Left cardiac atrium (tissue), 4 donors: ENCODE measurements around the gene PRSS22. TPM values are rescaled to one million over a fixed set of nuclear protein-coding genes. Genes with fewer than 3 reads are reported as not detected.
A peak's percentile ranks its signal among the peaks of the same experiment; 100 is the strongest.

Source experiments
- ATAC-seq, 2 donors: fragments of 200-7000 bp; cut with Tn5 transposase; one replicate each; pipeline ENCODE4 v1.9.1; 2020; ENCODE audit warnings: mild to moderate bottlenecking in 2 of 2, moderate library complexity in 2 of 2
- DNase-seq: peaks from one replicate; pipeline ENCODE4 v3.0.0-alpha.2; 2020
- intact Hi-C, 2 donors: fragments of 100-400 bp; cut with DNase I; formaldehyde crosslinking; loops; one replicate each; pipeline versions ENCODE4 v1.14.1 to v1.15.1; 2022 to 2023
- total RNA-seq, 2 donors: library from RNA; stranded (reverse); fragmentation: NEBNext Ultra II Directional; extraction: Animal tissue kit (Norgen Biotek cat#: 25700); gene quantifications; one replicate each; pipeline ENCODE4 v1.2.1, GENCODE V29; 2021
- donor health status: DM: no; HTN: yes; CAD: no.
- donor health status: DM: no; HTN: yes; CAD: no; lungs with severe emphysema.
- donor health status: DM: yes; HTN: yes; CAD: no.
- donor health status: Dilated cardiomyopathy.

Gene PRSS22
- total RNA-seq, 2 donors from 2014 or later, result not detected

DNA sequence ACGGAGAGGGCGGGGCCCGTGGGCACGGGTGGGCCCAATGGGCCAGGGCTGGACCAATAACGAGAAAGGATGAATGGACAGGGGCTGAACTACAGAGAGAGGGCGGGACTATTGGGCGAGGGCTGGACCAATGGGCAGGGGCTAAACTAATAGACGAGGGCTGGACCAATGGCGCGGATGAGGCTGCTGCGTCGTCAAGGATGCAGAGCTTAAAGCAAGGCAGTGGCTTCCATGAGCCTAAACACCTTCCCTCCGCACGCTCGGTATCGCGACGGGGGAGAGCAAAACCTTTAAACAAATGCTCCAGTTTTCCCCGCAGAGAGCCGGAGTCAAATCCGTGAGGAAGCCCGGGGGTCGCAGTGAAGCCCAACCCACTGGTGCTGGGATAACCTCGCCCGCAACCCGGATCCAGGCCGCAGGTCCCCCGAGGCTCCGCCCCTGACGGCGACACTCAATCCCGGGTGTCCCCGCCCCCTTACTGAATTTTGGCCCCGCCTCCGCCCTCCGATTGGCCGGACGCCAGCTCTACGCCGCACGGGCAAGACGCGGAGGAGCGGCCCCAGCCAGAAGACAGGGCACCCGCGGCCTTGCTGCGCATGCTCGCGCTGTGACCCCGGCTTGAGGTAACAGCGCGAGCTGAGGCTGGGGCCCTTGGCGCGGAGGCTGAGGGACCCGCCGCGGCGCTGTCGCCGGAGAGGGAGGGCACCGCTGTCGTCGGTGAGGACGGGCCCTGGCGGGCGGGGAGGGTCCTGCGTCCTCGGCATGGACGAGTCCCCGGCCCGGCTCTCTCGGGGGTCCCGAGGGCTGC, 24.9 kb upstream of the PRSS22 start, which contains the start of gene FLYWCH2:
FLYWCH2 (plus strand) TSS at position 566 of the 808 bp plus-strand sequence. CDS start 13,235 bp downstream, outside the sequence.
- peak; percentile 97 to 98 for ATAC-seq
- intact Hi-C loops, result loop anchor here in 1 of 2 donors (2.0 kb wide), 1 partner anchor 22 kb away; no protein-coding TSS in a partner anchor
- peak; percentile 98 for DNase-seq

DNA sequence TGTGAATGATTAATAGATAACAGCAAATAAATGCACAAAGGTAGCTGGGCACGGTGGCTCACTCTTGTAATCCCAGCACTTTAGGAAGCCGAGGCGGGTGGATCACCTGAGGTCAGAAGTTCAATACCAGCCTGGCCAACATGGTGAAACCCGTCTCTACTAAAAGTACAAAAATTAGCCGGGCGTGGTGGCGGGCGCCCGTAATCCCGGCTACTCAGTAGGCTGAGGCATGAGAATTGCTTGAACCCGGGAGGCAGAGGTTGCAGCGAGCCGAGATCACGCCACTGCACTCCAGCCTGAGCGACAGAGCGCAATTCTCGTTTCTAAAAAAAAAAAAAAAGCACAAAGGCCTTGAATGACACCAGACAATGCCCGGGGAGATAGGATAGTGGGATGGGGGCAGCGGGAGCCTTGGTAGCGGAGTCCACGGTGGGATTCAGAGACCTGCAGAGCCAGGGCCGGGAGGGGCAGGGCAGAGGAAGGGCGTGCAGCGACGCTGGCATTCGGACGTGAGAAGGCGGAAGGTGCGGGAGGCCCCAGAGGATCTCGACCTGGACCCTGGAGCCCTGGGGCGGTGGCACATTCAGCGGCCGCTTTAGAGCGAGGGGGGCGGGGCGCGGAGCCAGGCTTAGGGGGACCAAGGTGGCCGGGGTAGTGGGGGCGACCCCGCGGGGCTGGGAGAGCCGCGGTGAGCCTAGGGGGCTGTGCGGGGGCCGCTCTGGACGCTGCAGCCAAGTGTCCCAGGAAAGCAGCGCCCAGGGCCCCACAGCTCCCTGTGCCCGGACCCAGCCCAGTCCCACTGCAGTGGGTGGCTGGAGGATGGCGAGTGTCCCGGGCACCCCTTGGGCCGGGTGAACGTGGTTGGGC, 24.0 kb upstream of the PRSS22 start:
- peak; percentile 66 for DNase-seq

DNA sequence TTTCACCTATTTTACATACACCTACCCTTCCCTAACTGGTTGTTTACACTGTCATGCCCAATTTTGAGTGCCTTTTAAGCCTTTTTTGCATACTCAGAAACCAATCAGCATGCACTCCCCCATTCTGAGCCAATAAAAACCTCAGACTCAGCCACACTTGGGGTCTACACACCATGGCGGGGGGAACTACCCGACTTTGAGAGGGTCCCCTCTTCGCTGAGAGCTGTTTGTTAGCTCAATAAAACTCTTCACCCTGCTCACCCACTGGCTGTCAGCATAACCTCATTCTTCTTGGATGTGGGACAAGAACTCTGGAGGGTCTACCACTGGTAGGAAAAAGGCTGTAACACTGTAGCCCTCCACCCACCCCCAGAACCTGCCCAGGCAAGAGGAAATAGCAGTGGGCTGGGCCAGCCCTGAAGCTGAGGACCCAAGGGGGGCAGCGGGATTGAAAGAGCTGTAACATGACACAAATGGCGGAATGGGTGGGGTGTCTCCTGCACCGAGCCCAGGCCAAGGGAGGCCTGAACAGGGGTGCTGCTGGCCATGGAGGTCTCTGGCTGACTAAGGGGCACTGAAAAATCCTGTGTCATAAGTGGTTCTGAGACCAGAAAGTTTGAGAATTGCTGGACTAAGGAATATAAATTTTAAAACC, 22.0 kb upstream of the PRSS22 start:
- intact Hi-C loops, result loop anchor here in 1 of 2 donors (10.0 kb wide), 1 partner anchor 45 kb away; no protein-coding TSS in a partner anchor
- no peak for DNase-seq
- no peak for ATAC-seq

More for the DNA sequence above, 24.0 kb upstream of the PRSS22 start:
- intact Hi-C loops, result loop anchor here in 1 of 2 donors (2.0 kb wide), 1 partner anchor 23 kb away; no protein-coding TSS in a partner anchor
- peak; percentile 10 to 20 for ATAC-seq

DNA sequence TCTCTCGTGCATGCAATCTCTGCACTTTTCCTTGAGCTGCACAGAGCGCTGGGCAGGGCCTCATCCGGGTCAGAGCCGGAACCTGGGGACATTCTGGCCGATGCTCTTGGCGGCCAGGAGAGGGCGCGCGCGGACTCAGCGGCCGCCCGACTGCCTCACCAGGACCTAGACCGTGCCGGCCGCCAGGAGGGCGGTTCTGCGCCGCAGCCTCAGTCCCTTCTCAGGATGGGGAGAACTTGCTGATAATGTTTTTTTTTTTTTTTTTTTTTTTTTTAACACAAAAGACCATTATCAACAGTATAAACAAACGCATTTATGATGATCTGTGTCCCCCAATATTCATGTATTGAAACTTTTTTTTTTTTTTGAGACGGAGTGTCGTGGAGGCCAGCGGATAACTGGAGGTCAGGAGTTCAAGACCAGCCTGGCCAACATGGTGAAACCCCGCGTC, 17.0 kb upstream of the PRSS22 start:
- ATAC-seq, result peak; percentile 99
- intact Hi-C loops, result loop anchor here (5.0 to 10.0 kb wide), 2 partner anchors 47 to 50 kb away; no protein-coding TSS in a partner anchor
- peak; percentile 85 for DNase-seq

DNA sequence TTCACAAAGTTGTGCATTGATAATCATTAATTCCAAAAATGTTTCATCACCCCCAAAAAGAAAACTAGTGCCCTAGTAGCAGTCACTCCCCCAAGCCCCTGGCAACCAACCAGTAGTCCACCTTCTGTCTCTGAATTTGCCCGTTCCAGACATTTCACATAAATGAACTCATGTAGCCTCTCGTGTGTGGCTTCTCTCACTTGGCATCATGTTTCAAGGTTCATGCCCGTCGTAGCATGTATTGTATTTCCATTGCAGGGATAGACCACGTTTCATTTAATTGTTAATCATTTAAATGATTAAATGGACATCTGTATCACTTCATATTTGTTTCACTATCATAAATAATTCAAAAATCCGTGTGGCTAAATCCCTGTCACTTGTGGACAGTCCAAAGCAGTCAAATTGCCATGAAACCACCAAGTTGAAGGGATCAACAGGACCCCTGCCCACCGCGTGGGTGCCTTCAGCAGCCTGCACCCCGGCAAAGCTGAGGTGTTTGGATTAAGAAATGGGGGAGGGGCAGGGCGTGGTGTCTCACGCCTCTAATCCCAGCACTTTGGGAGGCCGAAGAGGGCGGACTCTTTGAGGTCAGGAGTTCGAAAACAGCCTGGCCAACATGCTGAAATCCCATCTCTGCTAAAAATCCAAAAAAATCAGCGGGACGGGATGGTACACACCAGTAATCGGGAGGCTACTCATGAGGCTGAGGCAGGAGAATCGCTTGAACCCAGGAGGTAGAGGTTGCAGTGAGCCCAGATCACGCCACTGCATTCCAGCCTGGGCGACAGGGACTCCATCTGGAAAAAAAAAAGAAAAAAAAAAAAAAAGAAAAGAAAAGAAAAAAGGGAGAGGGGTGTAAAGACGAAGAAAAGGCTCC, 16.3 kb upstream of the PRSS22 start:
- intact Hi-C loops, result loop anchor here (5.0 to 10.0 kb wide), 2 partner anchors 48 to 51 kb away; no protein-coding TSS in a partner anchor
- DNase-seq (no peak), ATAC-seq (peak; percentile 3 to 13)

DNA sequence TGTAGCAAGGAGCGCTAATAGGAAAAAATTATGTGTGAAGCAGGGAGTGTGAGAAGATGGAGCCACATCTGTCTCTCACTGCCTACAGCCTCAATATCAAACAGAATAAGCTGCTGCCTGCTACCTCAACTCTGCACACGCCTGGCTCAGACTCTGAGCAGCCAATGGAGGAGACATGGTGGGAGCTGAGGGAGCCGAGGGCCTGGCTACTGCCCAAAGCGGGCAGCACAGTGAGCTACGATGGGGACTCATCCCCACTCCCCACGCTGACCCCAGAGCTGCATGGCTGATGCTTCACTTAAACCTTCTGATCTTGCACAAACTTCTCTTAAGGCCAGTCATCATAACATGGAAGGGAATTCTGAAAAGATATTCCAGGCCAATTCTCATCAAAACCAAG, 14.0 kb upstream of the PRSS22 start:
- intact Hi-C loops, result loop anchor here (5.0 to 10.0 kb wide), 2 partner anchors 50 to 53 kb away; no protein-coding TSS in a partner anchor
- no peak for ATAC-seq
- DNase-seq, result no peak

DNA sequence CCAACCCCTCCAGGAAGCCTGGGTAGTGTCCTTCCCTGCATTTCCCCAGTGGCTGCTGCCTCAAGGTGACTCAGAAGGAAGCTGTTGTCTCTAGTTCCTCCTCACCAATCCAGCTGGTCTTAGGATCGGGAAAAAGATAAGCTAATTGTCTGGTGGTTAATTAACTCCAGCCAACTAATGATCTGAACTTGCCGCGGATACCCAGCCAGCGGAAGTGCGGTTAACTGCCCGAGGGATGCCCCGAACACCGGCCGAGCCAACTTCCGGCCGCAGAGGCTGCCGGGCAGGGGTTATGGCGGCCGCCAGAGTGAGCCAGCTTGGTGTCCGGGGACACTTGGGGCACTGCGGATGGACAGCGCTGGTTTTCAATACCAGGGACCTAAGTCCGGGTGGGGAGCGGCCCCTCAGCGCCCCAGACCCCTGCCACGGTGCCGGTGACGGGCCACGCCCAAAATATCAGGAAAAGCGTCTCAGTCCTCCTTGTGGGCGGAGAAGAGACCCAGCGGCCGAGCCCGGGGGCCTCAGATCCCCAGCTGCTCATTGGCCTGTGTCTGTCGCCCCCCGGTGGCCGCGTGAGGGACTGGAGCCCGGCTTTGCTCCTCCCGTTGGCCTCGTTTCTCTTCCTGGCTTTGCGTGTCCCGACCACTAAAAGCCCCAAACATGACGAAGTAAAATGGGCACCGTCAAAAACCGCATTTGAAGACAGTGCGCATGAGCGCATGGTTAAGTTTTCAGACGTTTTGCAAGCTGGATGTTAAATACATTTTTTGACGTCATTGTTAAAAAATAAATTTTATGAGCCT, 10.2 kb upstream of the PRSS22 start:
- DNase-seq (peak; percentile 95), ATAC-seq (peak; percentile 98 to 99)
- intact Hi-C loops, result no loop called here

DNA sequence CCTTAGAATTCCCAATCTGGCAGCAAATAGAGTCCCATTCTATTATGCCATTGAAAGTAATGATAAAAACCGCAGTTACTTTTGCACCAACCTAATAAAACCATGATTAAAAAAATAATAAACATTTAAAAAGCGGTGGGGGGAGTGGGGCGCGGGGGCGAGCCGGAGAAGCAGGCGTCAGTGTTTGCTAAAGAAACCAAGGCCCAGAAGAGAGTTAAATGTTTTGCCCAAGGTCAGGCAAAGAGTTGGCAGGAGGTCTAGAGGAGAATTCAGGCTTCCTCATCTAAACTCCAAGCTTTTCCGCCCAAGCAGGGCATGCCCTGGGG, 9.7 kb upstream of the PRSS22 start:
- no peak for DNase-seq
- ATAC-seq, result no peak
- intact Hi-C loops, result no loop called here

DNA sequence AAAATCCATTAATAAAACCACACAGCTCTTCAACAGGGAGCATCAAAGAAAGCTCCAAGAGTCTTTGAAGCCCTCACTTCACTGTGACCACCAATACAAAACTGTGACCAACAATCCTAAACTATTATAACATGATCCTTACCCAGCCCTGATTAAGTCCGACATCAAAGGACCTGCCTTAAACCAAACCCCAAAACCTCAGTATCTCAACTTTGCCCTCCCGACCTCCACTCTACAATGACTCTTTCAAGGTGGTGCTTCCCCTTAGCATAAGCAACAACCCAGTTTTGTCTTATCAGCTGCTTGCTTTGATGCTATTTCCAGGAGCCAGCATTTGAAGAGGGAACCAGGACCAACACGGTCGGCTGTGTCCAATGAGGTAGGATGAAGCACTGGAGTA, 8.5 kb upstream of the PRSS22 start:
- DNase-seq, result no peak
- no peak for ATAC-seq
- intact Hi-C loops, result no loop called here

DNA sequence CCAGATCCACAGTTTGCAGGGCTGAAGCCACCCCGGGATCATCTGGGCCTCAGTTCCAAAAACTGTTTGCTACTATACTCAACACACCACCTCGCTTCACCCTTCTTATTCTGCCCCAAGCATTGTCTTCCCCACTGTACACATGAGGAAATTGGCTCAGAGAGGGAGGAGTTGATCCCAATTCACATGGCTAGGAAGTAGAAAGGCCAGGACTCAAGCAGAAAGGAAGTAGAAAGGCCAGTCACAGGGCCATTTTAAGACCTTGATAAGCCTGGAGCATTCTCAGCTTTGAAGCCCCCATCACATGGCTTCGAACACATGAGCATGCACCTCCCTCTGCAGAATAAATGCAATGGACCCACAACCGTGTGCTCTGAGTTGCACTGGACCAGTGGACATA, 7.7 kb upstream of the PRSS22 start:
- DNase-seq, result no peak
- intact Hi-C loops, result no loop called here

DNA sequence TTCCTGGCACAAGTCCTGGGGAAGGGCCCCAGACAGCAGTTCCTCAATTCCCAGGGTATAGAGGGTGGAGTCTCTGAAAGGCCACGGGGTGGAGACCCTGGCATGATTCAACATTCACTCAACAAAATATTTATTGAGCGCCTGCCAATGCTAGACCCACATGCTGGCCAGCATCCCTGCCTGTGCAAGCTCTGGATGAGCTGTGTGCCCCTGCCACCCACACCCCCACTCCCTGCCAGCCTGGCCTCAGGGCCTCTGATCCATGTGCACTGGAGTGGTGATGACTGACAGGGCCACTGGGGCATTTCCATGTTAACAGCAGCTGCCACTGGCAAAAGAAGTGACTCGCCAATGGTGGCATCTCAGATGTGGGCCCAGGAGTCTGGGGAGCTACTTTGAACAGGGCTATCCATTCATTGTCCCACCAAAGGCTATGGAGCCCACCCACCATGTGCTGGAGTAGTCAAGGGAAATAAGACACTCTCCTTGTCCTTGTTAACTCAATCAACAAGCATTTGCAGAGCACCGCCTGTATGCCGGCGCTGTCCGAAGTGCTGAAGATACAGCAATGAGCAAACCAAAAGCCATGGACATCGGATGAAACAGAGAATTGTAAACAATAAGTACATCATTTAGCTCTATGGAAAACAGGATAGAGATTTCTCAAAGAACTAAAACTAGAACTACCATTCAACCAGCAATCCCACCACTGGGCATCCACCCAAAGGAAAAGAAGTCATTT, 3.0 kb upstream of the PRSS22 start:
- no peak for DNase-seq
- no peak for ATAC-seq
- intact Hi-C loops, result no loop called here

More for the DNA sequence above, 7.7 kb upstream of the PRSS22 start:
- ATAC-seq, result no peak

DNA sequence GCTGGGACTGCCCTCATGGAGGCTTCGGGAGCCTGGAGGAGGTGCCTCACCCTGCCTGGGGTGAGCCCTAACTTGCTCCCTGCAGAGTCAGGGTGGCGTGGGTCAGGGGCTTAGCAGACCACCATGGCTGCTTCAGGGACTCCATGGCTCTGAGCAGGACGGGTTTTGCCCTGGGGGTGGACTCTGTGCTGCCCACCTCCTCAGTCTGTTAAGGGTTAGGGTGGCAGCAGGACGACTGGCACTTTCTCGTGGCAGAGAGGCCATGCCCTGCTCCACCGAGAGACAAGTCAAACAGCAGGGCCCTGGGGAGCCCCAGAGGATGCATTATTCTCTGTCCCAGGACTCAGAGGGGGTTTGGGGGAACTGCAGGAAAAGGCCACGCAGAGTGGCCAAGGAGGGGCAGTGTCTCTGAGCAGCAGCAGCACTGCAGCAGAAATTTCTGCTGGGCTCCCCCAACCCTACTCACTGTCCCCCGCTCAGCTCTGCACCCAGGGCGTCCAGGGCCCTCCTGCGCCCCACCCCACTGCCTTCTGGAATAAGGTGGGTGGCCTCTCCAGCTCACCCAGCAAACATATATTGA, 1.8 kb upstream of the PRSS22 start:
- DNase-seq (no peak), ATAC-seq (no peak)
- intact Hi-C loops, result no loop called here

DNA sequence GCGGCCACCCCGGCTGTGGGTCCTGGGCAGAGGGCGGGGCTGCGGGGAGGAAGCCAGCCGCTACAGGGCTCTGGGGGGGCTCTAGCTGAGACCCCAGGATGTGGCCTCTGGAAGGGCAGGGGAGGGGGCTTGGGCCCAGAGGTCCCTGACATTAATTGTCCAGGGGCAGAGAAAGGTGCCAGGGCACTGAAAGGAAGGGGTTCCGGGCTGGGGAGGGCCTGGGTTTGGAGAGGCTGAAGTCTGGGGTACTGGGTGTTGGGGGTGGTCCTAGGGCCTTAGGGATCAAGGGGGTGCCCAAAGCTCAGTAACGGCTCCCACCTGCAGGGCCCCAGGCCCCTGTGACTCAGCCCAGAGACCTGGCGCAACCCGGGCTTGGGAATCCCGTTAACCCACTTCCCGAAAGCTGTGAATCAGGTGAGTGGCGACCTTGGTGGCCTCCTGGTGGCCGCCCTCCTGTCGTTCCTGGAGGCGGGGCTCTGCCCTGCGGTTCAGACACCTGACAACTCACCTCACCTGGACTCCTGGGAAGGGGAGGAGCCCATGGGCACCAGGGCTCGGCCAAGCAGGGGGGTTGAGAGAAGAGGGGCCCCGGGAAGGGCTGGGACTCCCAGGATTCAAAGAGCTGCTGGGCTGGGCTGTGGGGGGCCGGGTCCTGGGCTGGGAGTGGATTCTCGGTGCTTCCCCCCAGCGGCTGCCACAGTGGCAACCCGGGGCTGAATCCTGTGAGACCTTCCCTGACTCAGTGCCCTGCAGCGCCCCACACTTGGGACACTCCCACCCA, 465 bp upstream of the PRSS22 start:
- no peak for DNase-seq
- intact Hi-C loops, result no loop called here
- ATAC-seq, result no peak

DNA sequence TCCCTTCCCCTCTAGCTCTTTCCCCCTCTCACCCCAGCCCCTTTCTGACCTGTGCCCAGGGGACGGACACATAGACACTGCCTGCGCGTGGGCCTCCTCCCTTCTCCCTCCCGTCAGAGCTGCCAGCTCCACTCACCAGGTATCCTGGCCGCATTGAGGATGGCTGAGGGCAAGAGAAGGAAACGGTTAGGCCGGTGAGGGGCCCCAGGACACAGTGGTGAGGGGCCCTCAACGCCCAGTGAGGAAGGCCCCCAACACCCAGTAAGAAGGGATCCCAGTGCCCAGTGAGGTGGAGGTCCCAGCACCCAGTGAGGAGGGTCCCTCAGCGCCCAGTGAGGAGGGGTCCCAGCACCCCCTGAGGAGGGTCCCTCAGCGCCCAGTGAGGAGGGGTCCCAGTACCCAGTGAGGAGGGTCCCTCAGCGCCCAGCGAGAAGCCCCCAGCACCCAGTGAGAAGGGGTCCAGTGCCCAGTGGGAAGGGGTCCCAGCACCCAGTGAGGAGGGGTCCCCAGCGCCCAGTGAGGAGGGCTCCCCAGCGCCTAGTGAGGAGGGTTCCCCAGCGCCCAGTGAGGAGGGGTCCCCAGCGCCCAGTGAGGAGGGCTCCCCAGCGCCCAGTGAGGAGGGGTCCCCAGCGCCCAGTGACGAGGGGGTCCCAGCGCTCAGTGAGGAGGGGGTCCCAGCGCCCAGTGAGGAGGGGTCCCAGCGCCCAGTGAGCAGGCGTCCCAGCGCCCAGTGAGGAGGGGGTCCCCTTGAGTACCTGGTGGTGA, 1.1 kb downstream of the PRSS22 start:
- intact Hi-C loops, result no loop called here
- DNase-seq, result no peak

More for the DNA sequence above, 1.1 kb downstream of the PRSS22 start:
- ATAC-seq, result no peak
